CD8-positive, alpha-beta memory T cell (primary cell): ENCODE measurements around the gene MSH3. TPM values are rescaled to one million over a fixed set of nuclear protein-coding genes. Genes with fewer than 3 reads are reported as not detected.
A peak's percentile ranks its signal among the peaks of the same experiment; 100 is the strongest.

Experiments
- CTCF ChIA-PET: fragments of 350-600 bp; sonication (Branson Sonifier 250); formaldehyde crosslinking; loops from one replicate; lab custom pipeline; 2021; ENCODE audit warnings: antibody characterized with exemption; lab: Charles Lee
- POLR2A ChIA-PET: fragments of 350-600 bp; sonication (Branson Sonifier 250); formaldehyde crosslinking; loops from one replicate; lab custom pipeline; 2021; ENCODE audit warnings: antibody characterized with exemption; lab: Charles Lee
- DNase-seq, 5 donors: peaks; one replicate each; pipeline versions ENCODE4 v3.0.0 to v3.0.0-alpha.2; 2020 to 2022; ENCODE audit warnings: mixed read lengths in 1 of 5
- H3K27ac ChIP-seq: one replicate; pipeline ENCODE4 v1.7.0; 2013; ENCODE audit warnings: low read depth, mild to moderate bottlenecking, low read length, moderate library complexity
- H3K27me3 ChIP-seq: 2 replicates; pipeline ENCODE4 v1.7.0; 2013; ENCODE audit warnings: low read length, mild to moderate bottlenecking; ENCODE audit not compliant: insufficient read depth, poor library complexity, severe bottlenecking
- H3K36me3 ChIP-seq: 2 replicates; pipeline ENCODE4 v1.7.0; 2013; ENCODE audit warnings: mild to moderate bottlenecking, low read length, moderate library complexity; ENCODE audit not compliant: insufficient read depth
- H3K4me1 ChIP-seq: 2 replicates; pipeline ENCODE4 v1.7.0; 2013; ENCODE audit warnings: mild to moderate bottlenecking, low read length, moderate library complexity; ENCODE audit not compliant: insufficient read depth
- H3K4me3 ChIP-seq: 2 replicates; pipeline ENCODE4 v1.7.0; 2013; ENCODE audit warnings: mild to moderate bottlenecking, low read length
- H3K9me3 ChIP-seq: 2 replicates; pipeline ENCODE4 v1.7.0; 2013; ENCODE audit warnings: mild to moderate bottlenecking, low read length
- H3K27ac Mint-ChIP-seq, 8 donors: one replicate each; pipeline ENCODE4 v1.8.0; 2020 to 2021; ENCODE audit warnings: mixed read lengths in 8 of 8, mild to moderate bottlenecking in 6 of 8, inconsistent platforms in 3 of 8, moderate library complexity in 3 of 8
- H3K27me3 Mint-ChIP-seq, 2 donors: one replicate each; pipeline ENCODE4 v1.8.0; 2020 to 2021; ENCODE audit warnings: mixed read lengths in 2 of 2, mild to moderate bottlenecking in 1 of 2, moderate library complexity in 1 of 2
- H3K36me3 Mint-ChIP-seq, 3 donors: one replicate each; pipeline ENCODE4 v1.8.0; 2020 to 2021; ENCODE audit warnings: mixed read lengths in 3 of 3, inconsistent platforms in 1 of 3, mild to moderate bottlenecking in 1 of 3
- H3K4me1 Mint-ChIP-seq, 3 donors: one replicate each; pipeline ENCODE4 v1.8.0; 2020 to 2021; ENCODE audit warnings: mixed read lengths in 3 of 3, inconsistent platforms in 1 of 3, mild to moderate bottlenecking in 1 of 3
- H3K4me3 Mint-ChIP-seq, 7 donors: one replicate each; pipeline ENCODE4 v1.8.0; 2020 to 2021; ENCODE audit warnings: mixed read lengths in 7 of 7, mild to moderate bottlenecking in 6 of 7, moderate library complexity in 4 of 7, inconsistent platforms in 2 of 7
- H3K9me3 Mint-ChIP-seq, 5 donors: one replicate each; pipeline ENCODE4 v1.8.0; 2020 to 2022; ENCODE audit warnings: mixed read lengths in 5 of 5, mild to moderate bottlenecking in 3 of 5, moderate library complexity in 2 of 5, inconsistent platforms in 1 of 5
- polyA plus RNA-seq: library from polyadenylated mRNA; unstranded; fragments of 300-500 nt; fragmentation: Illumina TruSeq; gene quantifications from one replicate; pipeline ENCODE4 v1.2.3, GENCODE V29; 2021
- total RNA-seq, 2 experiments: library from RNA; stranded (reverse); gene quantifications; one replicate each; pipeline ENCODE4 v1.2.3, GENCODE V29; 2021

Gene MSH3
- total and polyA plus RNA-seq, 3 experiments from 2014 or later: 13.1 to 19.8 (median 19.2) TPM

DNA sequence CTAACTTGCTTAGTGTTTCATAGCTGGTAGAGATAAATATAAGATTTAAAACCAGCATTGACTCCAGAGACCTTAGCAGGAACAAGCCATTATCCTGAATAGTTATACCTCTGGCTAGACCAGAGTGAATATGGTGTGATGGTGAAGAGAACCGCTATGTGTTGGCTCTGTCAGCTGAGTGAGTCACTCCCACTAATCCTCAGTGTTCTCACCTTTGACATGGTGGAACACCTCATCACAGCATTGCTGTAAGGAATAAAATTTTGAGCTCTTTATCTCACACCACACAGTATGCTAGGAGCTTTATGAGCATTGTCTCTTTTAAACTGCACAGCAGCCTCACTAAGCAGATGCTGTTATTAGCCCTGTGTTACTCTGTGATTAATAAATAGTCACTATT, 91.0 kb downstream of the MSH3 start:
- peaks cover 41 to 69% (median 58%) of the 10 kb centered on the region in 3 donors for H3K36me3 Mint-ChIP-seq
- Histone ChIP-seq H3K27ac (no peak overlapping the region), H3K36me3 (peaks cover 5% of the 10 kb centered on the region), H3K4me1 (peaks cover 6% of the 10 kb centered on the region), H3K27me3 (no peaks in the 10 kb centered on the region), H3K4me3 (no peak overlapping the region), H3K9me3 (no peaks in the 10 kb centered on the region)
- H3K4me1 Mint-ChIP-seq: peaks cover 28 to 61% (median 51%) of the 10 kb centered on the region in 3 donors
- H3K9me3 Mint-ChIP-seq: peaks cover 0 to 5% (median 0%) of the 10 kb centered on the region in 5 donors
- CTCF ChIA-PET: no interaction called here
- H3K27me3 Mint-ChIP-seq: no peaks in the 10 kb centered on the region
- POLR2A ChIA-PET: no interaction called here
- H3K4me3 Mint-ChIP-seq: no peak overlapping the region
- no peak for DNase-seq
- H3K27ac Mint-ChIP-seq: peak overlapping the region in 1 of 8 donors; percentile 22

DNA sequence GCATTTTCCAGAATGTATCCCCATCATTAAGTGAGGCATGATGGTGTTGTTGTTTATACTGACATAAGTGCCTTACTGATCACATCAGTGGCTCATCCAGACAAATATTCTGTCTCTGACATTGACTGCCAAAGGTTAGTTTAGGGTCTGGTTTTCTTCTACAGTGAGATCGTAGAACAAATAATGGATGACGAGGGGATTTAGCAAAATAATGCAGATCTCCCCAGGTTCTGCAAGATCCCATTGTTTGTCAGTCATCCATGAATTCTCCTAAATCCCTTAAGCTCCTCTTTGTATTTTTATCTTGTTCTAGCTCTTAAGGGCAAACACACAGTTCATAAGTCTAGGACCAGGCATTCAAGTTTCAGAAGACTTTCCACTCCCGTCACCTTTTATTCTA, 93.5 kb downstream of the MSH3 start:
- Histone ChIP-seq H3K4me1 (no peaks in the 10 kb centered on the region), H3K4me3 (no peak overlapping the region), H3K27me3 (no peaks in the 10 kb centered on the region), H3K36me3 (peaks cover 5% of the 10 kb centered on the region), H3K9me3 (no peaks in the 10 kb centered on the region), H3K27ac (no peak overlapping the region)
- Mint-ChIP-seq H3K4me3 (no peak overlapping the region), H3K36me3 (peaks cover 46 to 76% (median 62%) of the 10 kb centered on the region in 3 donors), H3K27me3 (no peaks in the 10 kb centered on the region), H3K9me3 (peaks cover 0 to 10% (median 0%) of the 10 kb centered on the region in 5 donors), H3K4me1 (peaks cover 14 to 42% (median 29%) of the 10 kb centered on the region in 3 donors), H3K27ac (peak overlapping the region in 1 of 8 donors; percentile 15)
- POLR2A ChIA-PET: no interaction called here
- no peak for DNase-seq
- CTCF ChIA-PET: no interaction called here

GRCh38 chr5:80752427-80752826, 98.0 kb downstream of the MSH3 start:
- Histone ChIP-seq H3K27ac (no peak overlapping the region), H3K4me1 (peaks cover 34% of the 10 kb centered on the region), H3K9me3 (no peaks in the 10 kb centered on the region), H3K27me3 (no peaks in the 10 kb centered on the region), H3K4me3 (no peak overlapping the region), H3K36me3 (no peaks in the 10 kb centered on the region)
- H3K4me3 Mint-ChIP-seq: no peak overlapping the region
- peak overlapping the region in 1 of 8 donors; percentile 52 for H3K27ac Mint-ChIP-seq
- H3K36me3 Mint-ChIP-seq: peaks cover 26 to 45% (median 33%) of the 10 kb centered on the region in 3 donors
- POLR2A ChIA-PET: no interaction called here
- no peak for DNase-seq
- H3K4me1 Mint-ChIP-seq: peaks cover 40 to 56% (median 45%) of the 10 kb centered on the region in 3 donors
- H3K9me3 Mint-ChIP-seq: peaks cover 0 to 5% (median 0%) of the 10 kb centered on the region in 5 donors
- H3K27me3 Mint-ChIP-seq: peaks cover 0 to 1% of the 10 kb centered on the region in 2 donors
- CTCF ChIA-PET: no interaction called here

DNA sequence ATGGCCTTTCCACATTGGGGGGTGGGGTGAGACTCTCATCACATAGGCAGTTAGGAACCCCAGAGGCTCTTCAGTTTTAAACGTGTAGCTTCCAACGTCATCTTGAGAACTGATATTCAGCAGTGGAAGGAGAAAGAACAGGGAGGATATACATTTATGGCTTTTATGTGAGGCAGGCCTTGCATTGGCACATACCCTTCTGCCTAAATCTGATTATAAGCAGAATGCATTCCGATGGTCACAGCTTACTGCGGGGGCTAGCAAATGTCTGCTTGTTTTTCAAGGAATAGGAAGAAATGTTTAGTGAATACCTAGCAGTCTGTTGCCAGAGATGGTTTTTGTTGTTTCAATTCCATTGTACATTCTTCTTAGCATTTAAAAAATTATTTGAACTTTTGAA, 99.3 kb downstream of the MSH3 start:
- ChIA-PET POLR2A (no interaction called here), CTCF (no interaction called here)
- peak overlapping the region in 6 of 8 donors; percentile 31 to 80 (median 74) for H3K27ac Mint-ChIP-seq
- no peak overlapping the region for H3K4me3 Mint-ChIP-seq
- H3K4me3 ChIP-seq: no peak overlapping the region
- no peaks in the 10 kb centered on the region for H3K36me3 ChIP-seq
- H3K9me3 ChIP-seq: no peaks in the 10 kb centered on the region
- peaks cover 45% of the 10 kb centered on the region for H3K4me1 ChIP-seq
- no peaks in the 10 kb centered on the region for H3K27me3 ChIP-seq
- peaks cover 25 to 34% (median 31%) of the 10 kb centered on the region in 3 donors for H3K36me3 Mint-ChIP-seq
- H3K4me1 Mint-ChIP-seq: peaks cover 51 to 61% (median 56%) of the 10 kb centered on the region in 3 donors
- peaks cover 0 to 1% of the 10 kb centered on the region in 2 donors for H3K27me3 Mint-ChIP-seq
- H3K9me3 Mint-ChIP-seq: peaks cover 0 to 5% (median 0%) of the 10 kb centered on the region in 5 donors
- H3K27ac ChIP-seq: no peak overlapping the region
- no peak for DNase-seq

DNA sequence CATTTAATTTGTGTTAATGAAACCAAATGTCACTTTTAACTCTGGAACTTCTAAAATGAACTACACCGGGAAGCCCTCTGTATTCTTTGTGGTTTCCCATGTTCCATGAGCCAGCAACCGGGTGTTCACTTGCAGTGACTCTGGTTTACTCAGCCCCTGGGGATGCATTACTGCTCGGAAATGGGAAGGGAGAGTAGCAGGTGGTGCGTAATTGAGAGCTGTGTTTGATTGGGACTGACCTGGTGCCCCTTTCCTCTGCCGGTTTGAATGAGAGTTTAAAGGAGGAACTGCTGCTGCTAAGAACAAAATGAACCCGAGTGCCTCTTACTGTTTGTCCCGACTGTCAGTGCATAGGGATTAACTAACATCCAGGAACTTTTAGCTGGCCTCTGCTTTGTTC, 100.4 kb downstream of the MSH3 start:
- peaks cover 61 to 73% (median 68%) of the 10 kb centered on the region in 3 donors for H3K4me1 Mint-ChIP-seq

GRCh38 chr5:80755626-80756025, 101.2 kb downstream of the MSH3 start:
- ChIA-PET CTCF (interaction anchor here (1.3 to 1.5 kb wide), 2 partner anchors 27 to 353 kb away, joined by 3 to 5 read pairs; no protein-coding TSS in a partner anchor), POLR2A (no interaction called here)
- no peaks in the 10 kb centered on the region for H3K27me3 ChIP-seq
- H3K27ac Mint-ChIP-seq: peak overlapping the region; percentile 69 to 98 (median 94)
- peaks cover 16 to 34% (median 21%) of the 10 kb centered on the region in 3 donors for H3K36me3 Mint-ChIP-seq
- peaks cover 66 to 77% (median 76%) of the 10 kb centered on the region in 3 donors for H3K4me1 Mint-ChIP-seq
- H3K9me3 Mint-ChIP-seq: peaks cover 0 to 5% (median 0%) of the 10 kb centered on the region in 5 donors
- no peak overlapping the region for H3K4me3 ChIP-seq
- H3K27me3 Mint-ChIP-seq: peaks cover 0 to 1% of the 10 kb centered on the region in 2 donors
- H3K4me1 ChIP-seq: peaks cover 45% of the 10 kb centered on the region
- no peaks in the 10 kb centered on the region for H3K9me3 ChIP-seq
- no peaks in the 10 kb centered on the region for H3K36me3 ChIP-seq
- H3K27ac ChIP-seq: no peak overlapping the region
- peak overlapping the region; percentile 2 to 90 (median 75) for H3K4me3 Mint-ChIP-seq
- peak in 2 of 5 donors; percentile 5 to 58 for DNase-seq

More for the DNA sequence above, 100.4 kb downstream of the MSH3 start:
- Histone ChIP-seq H3K27me3 (no peaks in the 10 kb centered on the region), H3K4me3 (peak overlapping the region; percentile 15), H3K27ac (no peak overlapping the region), H3K9me3 (no peaks in the 10 kb centered on the region), H3K4me1 (peaks cover 45% of the 10 kb centered on the region), H3K36me3 (no peaks in the 10 kb centered on the region)
- H3K36me3 Mint-ChIP-seq: peaks cover 19 to 32% (median 27%) of the 10 kb centered on the region in 3 donors
- DNase-seq: peak in 1 of 5 donors; percentile 1
- CTCF ChIA-PET: no interaction called here
- peak overlapping the region in 6 of 7 donors; percentile 73 to 90 (median 76) for H3K4me3 Mint-ChIP-seq
- peaks cover 0 to 5% (median 0%) of the 10 kb centered on the region in 5 donors for H3K9me3 Mint-ChIP-seq
- POLR2A ChIA-PET: no interaction called here
- H3K27me3 Mint-ChIP-seq: peaks cover 0 to 1% of the 10 kb centered on the region in 2 donors
- peak overlapping the region; percentile 69 to 98 (median 94) for H3K27ac Mint-ChIP-seq

DNA sequence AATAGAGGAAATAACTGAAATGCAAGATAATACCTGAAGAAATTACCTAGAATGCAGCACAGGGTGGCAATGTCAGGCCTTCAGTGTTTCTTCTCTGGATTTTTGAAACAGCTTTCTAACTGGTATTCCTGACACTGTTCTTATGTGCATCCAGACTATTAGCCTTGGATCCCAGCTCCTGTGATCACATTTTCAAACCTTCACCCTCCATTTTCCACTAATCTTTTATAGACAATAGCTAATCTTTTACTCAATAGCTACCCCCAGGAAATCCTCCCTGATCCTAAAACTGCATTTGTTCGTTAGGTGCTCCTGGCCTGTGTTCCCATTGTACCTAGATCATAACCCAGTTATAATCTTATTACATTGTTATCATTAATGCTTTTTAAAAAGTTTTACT, 101.8 kb downstream of the MSH3 start:
- H3K27ac Mint-ChIP-seq: peak overlapping the region; percentile 69 to 98 (median 94)
- H3K4me1 Mint-ChIP-seq: peaks cover 70 to 82% (median 82%) of the 10 kb centered on the region in 3 donors
- Histone ChIP-seq H3K27me3 (no peaks in the 10 kb centered on the region), H3K4me1 (peaks cover 45% of the 10 kb centered on the region), H3K4me3 (no peak overlapping the region), H3K36me3 (no peaks in the 10 kb centered on the region), H3K27ac (no peak overlapping the region), H3K9me3 (no peaks in the 10 kb centered on the region)
- H3K27me3 Mint-ChIP-seq: peaks cover 0 to 1% of the 10 kb centered on the region in 2 donors
- peak overlapping the region; percentile 2 to 90 (median 75) for H3K4me3 Mint-ChIP-seq
- H3K9me3 Mint-ChIP-seq: peaks cover 0 to 5% (median 0%) of the 10 kb centered on the region in 5 donors
- no peak for DNase-seq
- ChIA-PET POLR2A (no interaction called here), CTCF (interaction anchor here (1.3 to 1.5 kb wide), 3 partner anchors 8 to 352 kb away, joined by 3 to 5 read pairs (median 3); no protein-coding TSS in a partner anchor)
- H3K36me3 Mint-ChIP-seq: peaks cover 15 to 32% (median 18%) of the 10 kb centered on the region in 3 donors

DNA sequence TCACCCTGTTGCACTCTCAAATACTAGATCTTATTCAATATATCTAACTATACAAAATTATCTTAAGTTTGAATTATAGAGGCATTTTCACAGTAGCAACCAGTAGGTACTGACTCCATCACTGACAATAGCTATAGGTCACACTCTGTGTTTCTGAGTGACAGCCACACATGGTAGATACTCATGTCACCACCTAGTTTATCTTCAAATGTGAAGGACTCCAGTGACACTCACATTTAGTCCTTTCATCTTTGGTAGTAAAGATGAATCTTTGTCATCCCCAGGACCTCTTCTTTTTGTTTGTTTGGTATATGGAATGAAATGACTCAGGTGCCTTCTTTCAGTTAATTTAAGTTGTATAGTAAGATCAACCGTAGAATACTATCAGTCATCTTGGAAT, 102.8 kb downstream of the MSH3 start:
- Histone ChIP-seq H3K27me3 (no peaks in the 10 kb centered on the region), H3K27ac (no peak overlapping the region), H3K4me3 (no peak overlapping the region), H3K36me3 (no peaks in the 10 kb centered on the region), H3K9me3 (no peaks in the 10 kb centered on the region), H3K4me1 (peaks cover 45% of the 10 kb centered on the region)
- H3K36me3 Mint-ChIP-seq: peaks cover 13 to 28% (median 16%) of the 10 kb centered on the region in 3 donors
- peaks cover 70 to 84% (median 82%) of the 10 kb centered on the region in 3 donors for H3K4me1 Mint-ChIP-seq
- peaks cover 0 to 5% (median 0%) of the 10 kb centered on the region in 5 donors for H3K9me3 Mint-ChIP-seq
- ChIA-PET CTCF (interaction anchor here (1.3 kb wide), 1 partner anchor 7 kb away, joined by 3 read pairs; no protein-coding TSS in a partner anchor), POLR2A (no interaction called here)
- no peak for DNase-seq
- peak overlapping the region in 3 of 7 donors; percentile 7 to 33 (median 32) for H3K4me3 Mint-ChIP-seq
- peak overlapping the region; percentile 63 to 98 (median 90) for H3K27ac Mint-ChIP-seq
- H3K27me3 Mint-ChIP-seq: peaks cover 0 to 1% of the 10 kb centered on the region in 2 donors
